GM19455 (cell line): ENCODE measurements around the gene SFMBT2.

Experiments
- ATAC-seq: cut with Tn5 transposase; IDR thresholded peaks from one replicate; pipeline ENCODE4 v1.9.1; 2021; ENCODE audit not compliant: unreplicated experiment

Gene SFMBT2

DNA sequence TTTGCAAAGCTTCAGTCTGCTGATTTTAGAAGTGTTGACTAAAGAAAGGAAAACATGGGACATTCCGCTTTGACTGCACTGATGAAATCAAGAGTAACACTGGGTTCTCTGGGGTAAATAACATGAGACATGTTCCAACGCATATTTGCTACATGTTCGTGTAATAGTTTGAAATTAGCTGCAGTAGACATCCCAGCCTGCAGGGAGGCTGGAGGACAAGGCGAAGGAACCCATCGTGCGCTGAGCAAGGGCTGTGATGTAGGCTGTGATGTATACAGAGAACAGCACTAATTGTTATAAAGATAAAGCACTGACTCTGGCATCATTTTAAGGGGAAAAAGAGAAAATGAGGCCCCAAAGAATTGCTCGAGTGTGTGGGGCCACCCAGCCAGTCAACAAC lies 40.3 kb downstream of the SFMBT2 start:
- no peak for ATAC-seq

DNA sequence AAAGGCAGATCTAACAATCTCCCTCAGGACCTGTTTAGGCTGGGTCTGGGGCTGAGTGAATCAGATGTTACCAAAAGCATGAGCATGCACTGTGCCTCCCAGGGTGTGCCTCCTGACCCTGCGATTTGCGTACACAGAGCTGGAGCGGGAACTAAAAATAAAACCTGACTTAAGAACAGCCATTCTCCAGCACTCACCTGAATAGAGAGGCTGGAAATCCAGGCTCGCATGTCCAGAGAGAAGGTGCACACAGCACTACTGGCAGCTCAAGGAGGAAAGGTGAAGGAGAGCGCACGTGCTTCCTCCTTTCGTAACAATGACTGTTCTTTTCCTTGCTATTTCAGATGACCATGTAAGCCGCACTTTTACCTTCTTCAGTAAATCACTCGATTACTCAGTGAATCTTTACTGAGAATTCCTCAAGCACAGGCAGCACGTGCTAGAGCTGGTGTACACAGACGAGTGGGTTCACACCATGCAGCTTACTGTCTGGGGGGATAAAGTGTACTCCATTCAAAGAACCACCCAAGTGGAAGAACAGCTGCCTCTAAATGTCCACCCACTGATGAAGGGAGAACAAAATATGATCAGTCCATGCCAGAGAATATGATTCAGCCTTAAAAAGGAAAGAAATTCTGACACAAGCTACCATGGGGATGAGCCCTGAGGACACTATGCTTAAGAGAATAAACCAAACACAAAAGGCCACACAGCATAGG lies 45.6 kb downstream of the SFMBT2 start:
- no peak for ATAC-seq

- no peak for ATAC-seq
Observed at GRCh38 chr10:7364474-7364873, 46.4 kb downstream of the SFMBT2 start.

DNA sequence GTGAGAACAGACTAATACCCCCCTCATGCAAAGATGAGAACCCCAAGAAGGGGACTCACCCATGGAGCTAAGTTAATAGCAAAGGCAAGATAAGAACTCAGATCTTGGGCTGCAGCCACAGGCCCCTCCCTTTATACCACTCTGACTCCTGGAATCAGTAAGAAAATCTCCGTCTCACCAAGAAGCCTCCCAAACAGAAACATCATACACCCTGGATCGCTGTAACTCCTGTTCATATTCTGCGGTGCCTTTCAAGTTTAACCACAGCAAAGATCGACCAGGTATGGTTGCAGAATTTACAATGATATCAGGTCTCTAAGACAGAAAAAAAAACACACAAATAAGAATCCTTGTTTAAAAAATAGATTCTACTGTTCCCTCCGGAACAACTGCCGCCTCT lies 47.1 kb downstream of the SFMBT2 start:
- no peak for ATAC-seq

GRCh38 chr10:7362471-7362870 lies 48.4 kb downstream of the SFMBT2 start:
- no peak for ATAC-seq

DNA sequence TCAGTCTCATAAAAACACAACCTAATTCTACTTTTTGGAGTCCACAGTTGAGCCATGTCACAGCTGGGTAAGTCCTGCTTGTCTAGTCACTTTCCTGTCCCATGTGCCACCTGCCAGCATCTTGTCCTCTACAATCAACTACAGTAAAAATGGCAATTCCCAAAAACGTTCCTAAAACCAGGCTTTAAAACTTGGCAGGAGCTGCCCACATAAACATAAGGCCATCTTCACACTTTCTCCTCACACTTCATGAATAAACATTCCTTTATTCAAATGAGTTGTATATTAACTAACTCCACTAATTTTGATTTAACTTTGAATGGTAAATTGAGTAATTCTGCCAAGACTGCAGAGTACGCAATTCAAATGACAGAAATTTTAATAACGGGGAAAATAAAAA lies 49.5 kb downstream of the SFMBT2 start:
- no peak for ATAC-seq

DNA sequence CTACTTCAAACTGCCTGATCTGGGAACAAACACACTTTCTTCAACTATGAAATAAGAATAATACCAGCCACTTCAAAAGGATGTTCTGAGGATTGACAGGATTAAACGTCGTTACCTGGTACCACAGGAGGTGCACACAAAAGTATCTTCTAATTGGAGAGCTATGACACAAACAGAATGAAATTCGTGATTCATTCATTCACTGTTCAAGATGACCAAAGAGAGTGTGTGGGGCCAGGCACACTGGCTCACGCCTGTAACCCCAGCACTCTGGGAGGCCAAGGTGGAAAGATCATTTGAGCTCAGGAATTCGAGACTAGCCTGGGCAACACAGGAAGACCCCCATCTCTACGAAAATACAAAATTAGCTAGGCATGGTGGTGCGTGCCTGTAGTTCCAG lies 50.9 kb downstream of the SFMBT2 start:
- ATAC-seq = no peak

DNA sequence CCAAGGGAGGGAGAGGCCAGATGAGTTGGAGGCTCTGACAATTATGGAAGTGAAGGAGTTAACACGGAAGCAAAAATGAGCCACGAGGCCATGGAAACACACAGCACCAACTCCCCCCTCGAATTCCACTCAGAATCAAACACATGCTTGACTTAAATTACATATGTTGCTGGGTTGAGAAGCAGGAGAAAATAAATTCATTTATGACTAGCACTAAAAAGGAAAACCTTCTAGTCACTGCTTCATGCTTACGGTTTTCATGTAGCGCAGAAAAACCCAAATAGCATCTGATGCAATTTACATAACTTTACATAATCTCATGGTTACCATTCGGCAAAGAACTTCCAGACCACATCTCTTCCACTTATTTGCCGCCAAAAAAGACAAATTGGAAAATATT lies 51.5 kb downstream of the SFMBT2 start:
- no peak for ATAC-seq

DNA sequence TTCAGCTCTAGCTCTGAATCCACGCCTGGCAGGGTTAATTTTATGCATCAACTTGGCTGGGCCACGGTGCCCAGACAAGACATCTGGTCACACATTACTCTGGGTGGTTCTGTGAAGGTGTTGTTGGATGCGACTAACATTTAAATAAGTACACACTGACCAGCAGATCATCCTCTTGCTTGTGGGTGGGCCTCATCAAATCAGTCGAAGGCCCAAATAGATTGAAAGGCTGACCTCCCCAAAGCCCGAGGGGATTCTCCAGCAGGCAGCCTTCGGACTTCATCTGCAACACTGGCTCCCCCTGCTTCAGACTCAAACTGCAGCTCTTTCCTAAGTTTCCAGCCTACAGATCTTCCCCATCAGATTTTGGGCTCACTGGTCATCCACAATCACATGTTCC lies 53.6 kb downstream of the SFMBT2 start:
- no peak for ATAC-seq

GRCh38 chr10:7354330-7355047 lies 56.3 kb downstream of the SFMBT2 start:
- no peak for ATAC-seq

- no peak for ATAC-seq
Observed at GRCh38 chr10:7351894-7352293, 58.9 kb downstream of the SFMBT2 start.

DNA sequence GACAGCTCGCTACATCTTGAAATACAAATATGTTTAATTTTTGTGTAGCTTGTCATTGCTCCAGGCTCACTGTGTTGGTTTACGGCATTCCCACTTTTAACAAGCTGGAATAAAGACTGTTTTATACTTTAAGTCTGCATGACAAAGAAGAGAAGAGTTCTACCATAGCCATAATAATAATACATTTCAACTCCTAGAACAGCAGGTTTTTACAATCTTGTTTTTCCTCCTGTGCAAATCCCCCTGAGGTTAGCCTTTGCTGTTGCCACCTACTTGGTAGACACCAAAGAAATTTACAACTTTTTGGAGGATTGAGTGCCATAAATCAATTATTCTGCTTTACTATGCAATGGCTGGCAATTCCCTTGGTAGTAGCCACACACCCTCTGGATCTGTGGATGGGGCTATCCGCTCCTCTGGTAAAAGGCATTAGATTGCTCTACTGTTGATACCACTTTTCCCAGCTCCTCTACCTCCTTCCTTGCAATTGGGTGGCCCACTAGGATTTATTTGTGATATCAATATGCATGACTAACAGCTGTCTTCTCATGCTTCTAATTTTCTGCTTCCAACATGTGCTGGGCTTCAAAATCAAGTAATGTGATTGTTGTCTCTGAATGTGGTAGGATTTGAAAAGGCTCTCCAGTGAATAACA lies 60.2 kb downstream of the SFMBT2 start:
- no peak for ATAC-seq

DNA sequence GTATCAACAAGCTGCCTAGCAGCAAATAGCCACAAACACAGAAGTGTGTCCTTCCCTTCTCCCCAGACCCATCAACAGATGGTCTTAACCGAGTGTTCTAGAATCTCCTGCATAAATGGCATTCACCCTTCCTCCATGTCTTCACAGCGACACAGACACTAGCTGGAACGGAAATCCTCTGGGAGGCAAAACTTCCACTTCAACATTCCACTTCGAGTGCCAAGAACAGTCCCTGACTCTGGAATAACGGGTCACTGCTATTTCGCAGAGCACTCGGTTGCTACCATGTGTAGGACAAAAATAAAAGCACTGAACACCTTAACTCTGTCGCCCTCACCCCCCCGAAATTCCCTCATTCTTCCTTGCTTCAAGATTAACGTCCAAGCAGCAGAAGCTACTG lies 65.1 kb downstream of the SFMBT2 start:
- ATAC-seq = no peak

GRCh38 chr10:7343040-7343439 lies 67.8 kb downstream of the SFMBT2 start:
- no peak for ATAC-seq

DNA sequence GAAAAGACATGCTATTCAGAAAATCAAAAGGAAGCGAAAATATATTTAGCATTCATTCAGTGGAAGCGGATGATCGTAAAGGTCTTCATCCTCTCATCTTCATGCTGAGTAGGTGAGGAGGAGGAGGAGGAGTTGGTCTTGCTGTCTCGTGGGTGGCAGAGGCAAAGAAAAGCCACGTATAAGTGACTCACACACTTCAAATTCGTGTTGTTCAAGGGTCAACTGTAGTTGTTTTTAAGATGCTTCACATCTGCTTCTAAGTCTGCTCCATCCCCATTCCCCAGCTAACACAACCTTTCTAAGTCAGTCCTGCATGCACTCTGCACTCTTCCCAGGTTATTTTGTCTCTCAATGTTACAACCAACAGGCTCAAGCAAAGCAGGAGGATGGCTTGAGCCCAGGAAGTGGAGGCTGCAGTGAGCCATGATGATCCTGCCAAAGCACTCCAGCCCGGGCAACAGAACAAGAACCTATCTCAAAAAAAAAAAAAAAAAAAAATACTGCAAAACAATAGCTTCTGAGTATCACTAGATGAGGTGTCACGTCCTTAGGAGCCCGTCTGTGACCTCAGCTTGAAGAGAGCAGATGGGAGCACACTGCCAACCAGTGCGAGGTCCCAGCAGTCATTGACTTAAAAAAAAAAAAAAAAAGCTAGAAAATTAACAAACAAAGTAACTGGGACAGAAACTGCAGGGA lies 70.5 kb downstream of the SFMBT2 start:
- ATAC-seq = no peak

- ATAC-seq = no peak
Observed at GRCh38 chr10:7339510-7339909, 71.3 kb downstream of the SFMBT2 start.

DNA sequence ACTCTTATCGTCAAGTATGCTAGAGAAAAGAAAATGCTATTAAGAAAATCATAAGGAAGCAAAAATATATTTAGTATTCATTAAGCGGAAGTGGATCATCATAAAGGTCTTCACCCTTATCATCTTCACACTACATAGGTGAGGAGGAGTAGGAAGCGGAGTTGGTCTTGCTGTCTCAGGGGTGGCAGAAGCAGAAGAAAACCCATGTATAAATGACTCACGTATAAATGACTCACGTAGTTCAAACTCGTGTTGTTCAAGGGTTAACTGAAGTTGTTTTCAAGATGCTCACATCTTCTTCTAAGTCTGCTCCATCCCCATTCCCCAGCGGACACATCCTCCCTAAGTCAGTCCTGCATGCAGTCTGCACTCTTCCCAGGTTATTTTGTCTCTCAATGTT lies 72.4 kb downstream of the SFMBT2 start:
- no peak for ATAC-seq

DNA sequence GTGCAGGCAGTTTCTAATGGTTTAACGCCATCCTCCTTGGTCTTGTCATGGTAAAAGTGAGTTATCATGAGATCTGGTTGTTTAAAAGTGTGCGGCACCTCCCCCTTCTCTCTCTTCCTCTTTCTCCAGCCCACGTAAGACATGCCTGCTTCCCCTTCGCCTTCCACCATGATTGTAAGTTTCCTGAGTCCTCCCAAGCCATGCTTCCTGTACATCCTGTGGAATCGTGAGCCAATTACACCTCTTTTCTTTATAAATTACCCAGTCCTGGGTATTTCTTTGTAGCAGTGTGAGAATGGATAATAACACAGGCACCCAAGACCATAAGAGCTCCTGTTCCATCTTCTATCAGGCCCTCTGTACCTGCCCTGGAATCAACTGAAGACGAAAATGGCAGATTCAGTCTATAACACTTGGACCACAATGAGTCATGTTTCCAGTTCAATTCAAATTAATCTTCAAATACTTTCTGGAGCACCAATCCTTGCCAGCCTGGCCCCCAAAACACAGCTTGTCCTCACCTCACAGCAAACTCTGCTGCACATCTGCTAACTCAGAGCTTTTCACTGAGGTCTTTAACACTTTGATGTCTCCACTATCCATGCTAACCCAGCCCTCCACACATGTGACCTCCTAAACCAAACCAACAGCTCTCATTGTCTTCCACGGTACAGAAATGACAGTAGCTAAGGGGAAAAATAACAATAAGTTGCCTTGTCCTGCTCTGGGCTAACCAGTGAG lies 73.2 kb downstream of the SFMBT2 start:
- peak; percentile 83 for ATAC-seq

DNA sequence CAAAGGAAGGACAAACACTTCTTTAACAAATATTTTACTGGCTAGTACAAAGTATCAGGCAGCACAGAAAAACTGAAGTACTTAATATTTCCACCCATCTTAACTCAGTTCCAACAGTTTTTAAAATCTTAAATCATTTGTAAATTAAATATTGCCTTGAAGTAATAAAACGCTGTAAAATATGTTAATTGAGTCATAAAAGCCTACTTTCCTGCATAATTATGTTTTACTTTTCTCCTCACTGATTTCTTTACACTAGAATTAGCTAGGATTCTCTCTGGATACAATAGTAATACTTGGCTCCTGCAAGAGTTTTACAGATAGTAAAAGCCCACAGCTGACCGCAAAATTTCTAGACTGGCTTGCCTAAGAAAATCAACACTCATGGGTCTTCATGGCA lies 74.9 kb downstream of the SFMBT2 start:
- ATAC-seq = no peak

- ATAC-seq = no peak
Observed at GRCh38 chr10:7334642-7334964, 76.2 kb downstream of the SFMBT2 start.

DNA sequence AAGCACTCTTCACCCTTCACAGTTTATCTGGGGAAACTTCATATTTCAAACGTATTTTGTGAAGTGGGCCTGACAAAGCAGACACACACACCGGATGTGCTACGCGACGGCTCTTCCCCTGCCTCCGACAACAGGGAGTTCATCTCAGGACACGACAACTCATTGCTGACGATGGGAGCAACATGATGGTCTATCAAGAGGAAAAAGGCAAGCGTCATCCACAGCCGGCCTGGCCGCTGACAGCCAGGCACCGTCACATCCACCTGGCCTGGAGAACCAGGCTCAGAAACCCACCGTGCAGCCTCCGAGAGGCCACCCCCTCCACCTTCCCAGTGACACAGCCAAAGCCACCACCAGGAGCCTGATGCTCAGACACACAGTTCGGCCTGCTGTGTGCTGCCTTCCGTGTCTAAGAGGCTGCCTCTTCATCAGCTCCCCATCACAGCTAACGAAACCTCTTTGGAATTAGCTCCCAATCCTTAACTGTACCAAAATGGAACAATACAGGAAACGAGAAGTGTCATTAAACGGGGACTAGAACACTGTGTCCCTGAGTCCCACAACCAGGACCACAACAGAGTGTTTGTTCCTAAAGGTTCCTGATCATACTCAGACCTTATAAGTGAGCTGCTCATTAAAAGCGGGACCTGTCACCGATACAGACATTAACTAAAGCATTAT lies 76.7 kb downstream of the SFMBT2 start:
- no peak for ATAC-seq
